ENCODE results near the gene AXIN1.
"Not testable (repeated sequence)": the region's sequence is repeated elsewhere in the genome, so short reads cannot be mapped to it uniquely, and the experiment has no call there.

AXIN1 gene

GRCh38 chr16:280991-281659, 71.4 kb downstream of the AXIN1 start:
- no peak for DNase-seq

GRCh38 chr16:280552-280951, 72.0 kb downstream of the AXIN1 start, which contains the start of gene ARHGDIG:
TSS of gene ARHGDIG (plus strand) at chr16:280591. CDS start at chr16:280681, 90 bp downstream.
- DNase-seq: no peak

- no peak for DNase-seq
Observed at GRCh38 chr16:280005-280460, 72.5 kb downstream of the AXIN1 start.

- no peak for DNase-seq
Observed at GRCh38 chr16:279531-279930, 73.0 kb downstream of the AXIN1 start.

- DNase-seq: no peak
Observed at GRCh38 chr16:278863-279366, 73.6 kb downstream of the AXIN1 start.

- DNase-seq: no peak
Observed at GRCh38 chr16:276426-277077, 76.0 kb downstream of the AXIN1 start.

GRCh38 chr16:275786-276232, 76.7 kb downstream of the AXIN1 start, which contains the start of gene RGS11:
TSS of gene RGS11 (minus strand) at chr16:275944. CDS start at chr16:275911, 33 bp downstream.
- DNase-seq: no peak

GRCh38 chr16:275041-275641, 77.4 kb downstream of the AXIN1 start:
- DNase-seq: peak in 1 of 2 experiments; percentile 7

- DNase-seq: no peak
Observed at GRCh38 chr16:273547-274421, 78.7 kb downstream of the AXIN1 start.

GRCh38 chr16:272633-273546, 79.6 kb downstream of the AXIN1 start:
- DNase-seq: no peak

- DNase-seq: no peak
Observed at GRCh38 chr16:270381-271255, 81.9 kb downstream of the AXIN1 start.

GRCh38 chr16:269061-269796, 83.3 kb downstream of the AXIN1 start:
- no peak for DNase-seq

GRCh38 chr16:268141-269053, 84.1 kb downstream of the AXIN1 start:
- DNase-seq: no peak

- DNase-seq: not testable (repeated sequence)
Observed at GRCh38 chr16:267562-267961, 85.0 kb downstream of the AXIN1 start.

GRCh38 chr16:266258-267164, 86.0 kb downstream of the AXIN1 start:
- DNase-seq: no peak

- no peak for DNase-seq
Observed at GRCh38 chr16:265711-266110, 86.8 kb downstream of the AXIN1 start.

- no peak for DNase-seq
Observed at GRCh38 chr16:265002-265529, 87.5 kb downstream of the AXIN1 start.
